BE2C (cell line): Measurements from ENCODE around the gene CLTCL1.
"Not testable (repeated sequence)": the region's sequence is repeated elsewhere in the genome, so short reads cannot be mapped to it uniquely, and the experiment has no call there.

Source experiments
- DNase-seq: peaks from one replicate; pipeline ENCODE4 v3.0.0-alpha.2; 2020
- H3K27me3 ChIP-seq: fragments of 250-450 bp; sonication (Bioruptor Pico); 2 replicates; pipeline ENCODE4 v1.5.1; 2020; ENCODE audit warnings: mild to moderate bottlenecking
- H3K36me3 ChIP-seq: fragments of 250-450 bp; sonication (Bioruptor Pico); 2 replicates; pipeline ENCODE4 v1.5.1; 2020; ENCODE audit warnings: mild to moderate bottlenecking
- H3K4me1 ChIP-seq: fragments of 250-450 bp; sonication (Bioruptor Pico); 2 replicates; pipeline ENCODE4 v1.5.1; 2020
- H3K4me3 ChIP-seq: 2 replicates; pipeline ENCODE4 v1.5.1; 2011; ENCODE audit warnings: low read depth, low read length
- H3K9me3 ChIP-seq: fragments of 250-450 bp; sonication (Bioruptor Pico); 2 replicates; pipeline ENCODE4 v1.5.1; 2020
- CTCF ChIP-seq: IDR thresholded peaks from 2 replicates; pipeline ENCODE4 v1.5.1; 2012; ENCODE audit warnings: mild to moderate bottlenecking, low read depth, low read length

The CLTCL1 gene

GRCh38 chr22:19319281-19319680 is 27.8 kb upstream of the CLTCL1 start:
- Histone ChIP-seq H3K4me1 (no peaks in the 10 kb centered on the region), H3K4me3 (no peak overlapping the region), H3K9me3 (peaks cover 8% of the 10 kb centered on the region), H3K36me3 (no peaks in the 10 kb centered on the region), H3K27me3 (no peaks in the 10 kb centered on the region)
- TF ChIP-seq CTCF, result no peak
- no peak for DNase-seq

GRCh38 chr22:19317865-19318264 is 26.3 kb upstream of the CLTCL1 start:
- no peaks in the 10 kb centered on the region for H3K27me3 ChIP-seq
- H3K36me3 ChIP-seq, result no peaks in the 10 kb centered on the region
- H3K4me1 ChIP-seq, result no peaks in the 10 kb centered on the region
- no peak overlapping the region for H3K4me3 ChIP-seq
- peaks cover 8% of the 10 kb centered on the region for H3K9me3 ChIP-seq
- no peak for TF ChIP-seq CTCF
- no peak for DNase-seq

GRCh38 chr22:19307872-19308271 is 16.4 kb upstream of the CLTCL1 start:
- Histone ChIP-seq H3K36me3 (no peaks in the 10 kb centered on the region), H3K9me3 (no peaks in the 10 kb centered on the region), H3K27me3 (peaks cover under 1% of the 10 kb centered on the region; the same call in 1 of the 2 replicates), H3K4me3 (no peak overlapping the region), H3K4me1 (no peaks in the 10 kb centered on the region)
- DNase-seq, result no peak
- TF ChIP-seq CTCF, result no peak

- H3K4me1 ChIP-seq, H3K27me3 ChIP-seq, H3K9me3 ChIP-seq, H3K36me3 ChIP-seq, DNase-seq, H3K4me3 ChIP-seq: not testable (repeated sequence)
Observed at GRCh38 chr22:19306535-19306934, 15.0 kb upstream of the CLTCL1 start.

GRCh38 chr22:19304547-19304946 is 13.0 kb upstream of the CLTCL1 start:
- Histone ChIP-seq H3K27me3 (peaks cover 7% of the 10 kb centered on the region), H3K36me3 (no peaks in the 10 kb centered on the region), H3K4me3 (no peak overlapping the region), H3K9me3 (no peaks in the 10 kb centered on the region), H3K4me1 (no peaks in the 10 kb centered on the region)
- TF ChIP-seq CTCF, result no peak
- no peak for DNase-seq

GRCh38 chr22:19303785-19304184 is 12.3 kb upstream of the CLTCL1 start:
- no peak overlapping the region for H3K4me3 ChIP-seq
- H3K4me1 ChIP-seq, result no peaks in the 10 kb centered on the region
- H3K9me3 ChIP-seq, result no peaks in the 10 kb centered on the region
- DNase-seq, result no peak
- H3K36me3 ChIP-seq, result no peaks in the 10 kb centered on the region
- no peak for TF ChIP-seq CTCF
- peaks cover 7% of the 10 kb centered on the region for H3K27me3 ChIP-seq

- H3K36me3 ChIP-seq, result no peaks in the 10 kb centered on the region; the same call in 1 of the 2 replicates
- peaks cover 7% of the 10 kb centered on the region for H3K27me3 ChIP-seq
- H3K9me3 ChIP-seq, result no peaks in the 10 kb centered on the region
- no peak for DNase-seq
- H3K4me3 ChIP-seq, result no peak overlapping the region
- no peaks in the 10 kb centered on the region for H3K4me1 ChIP-seq
- no peak for TF ChIP-seq CTCF
Observed at GRCh38 chr22:19295733-19296132, 4.2 kb upstream of the CLTCL1 start.
